ENCODE results near the gene LRRC23.

DNA sequence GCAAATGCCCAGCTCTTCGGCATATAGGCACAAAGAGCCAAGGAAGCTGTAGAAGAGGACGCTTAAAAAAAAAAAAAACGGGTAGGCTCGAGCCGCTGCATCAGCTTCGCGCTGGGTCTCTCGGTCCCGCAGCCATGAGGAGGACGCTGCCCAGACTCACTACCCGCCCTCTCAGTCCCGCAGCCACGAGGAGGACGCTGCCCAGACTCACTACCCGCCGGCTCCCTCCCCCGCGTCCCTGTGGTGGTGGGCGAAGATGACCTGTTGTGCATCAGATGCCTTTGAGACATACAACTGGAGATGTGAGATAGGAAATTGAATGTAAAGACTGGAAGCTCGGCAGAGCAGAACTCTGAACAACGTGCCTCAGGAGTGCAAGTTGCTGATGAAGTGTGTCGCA is 20.1 kb upstream of the LRRC23 start:
- TF ChIP-seq, protein P1, sequence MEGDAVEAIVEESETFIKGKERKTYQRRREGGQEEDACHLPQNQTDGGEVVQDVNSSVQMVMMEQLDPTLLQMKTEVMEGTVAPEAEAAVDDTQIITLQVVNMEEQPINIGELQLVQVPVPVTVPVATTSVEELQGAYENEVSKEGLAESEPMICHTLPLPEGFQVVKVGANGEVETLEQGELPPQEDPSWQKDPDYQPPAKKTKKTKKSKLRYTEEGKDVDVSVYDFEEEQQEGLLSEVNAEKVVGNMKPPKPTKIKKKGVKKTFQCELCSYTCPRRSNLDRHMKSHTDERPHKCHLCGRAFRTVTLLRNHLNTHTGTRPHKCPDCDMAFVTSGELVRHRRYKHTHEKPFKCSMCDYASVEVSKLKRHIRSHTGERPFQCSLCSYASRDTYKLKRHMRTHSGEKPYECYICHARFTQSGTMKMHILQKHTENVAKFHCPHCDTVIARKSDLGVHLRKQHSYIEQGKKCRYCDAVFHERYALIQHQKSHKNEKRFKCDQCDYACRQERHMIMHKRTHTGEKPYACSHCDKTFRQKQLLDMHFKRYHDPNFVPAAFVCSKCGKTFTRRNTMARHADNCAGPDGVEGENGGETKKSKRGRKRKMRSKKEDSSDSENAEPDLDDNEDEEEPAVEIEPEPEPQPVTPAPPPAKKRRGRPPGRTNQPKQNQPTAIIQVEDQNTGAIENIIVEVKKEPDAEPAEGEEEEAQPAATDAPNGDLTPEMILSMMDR (IDR thresholded peaks at IDR 0.05) = no peak
- TF ChIP-seq POLR2A (IDR thresholded peaks at IDR 0.05) = no peak

All from tibial nerve (tissue), 3 donors.